GM13977 (cell line): ENCODE results near the gene PRDM2.

Experiments used
- DNase-seq: peaks from one replicate; pipeline ENCODE4 v3.0.0; 2012; ENCODE audit warnings: low spot score
- in situ Hi-C: fragments of 300-500 bp; cut with MboI; formaldehyde crosslinking; loops from one replicate; pipeline ENCODE4 v1.12.0; 2022; ENCODE audit warnings: low sequenced_read_pairs, low pct_unique_long_range_greater_than_20kb, mixed read lengths, inconsistent platforms; ENCODE audit not compliant: unreplicated experiment
- TF ChIP-seq, protein P1 (sequence below): IDR thresholded peaks from 2 replicates; pipeline ENCODE4 v1.5.1; 2012; ENCODE audit warnings: mild to moderate bottlenecking, control low read depth; ENCODE audit not compliant: insufficient read depth; ENCODE audit errors: extremely low read depth, missing control alignments

PRDM2 gene

DNA sequence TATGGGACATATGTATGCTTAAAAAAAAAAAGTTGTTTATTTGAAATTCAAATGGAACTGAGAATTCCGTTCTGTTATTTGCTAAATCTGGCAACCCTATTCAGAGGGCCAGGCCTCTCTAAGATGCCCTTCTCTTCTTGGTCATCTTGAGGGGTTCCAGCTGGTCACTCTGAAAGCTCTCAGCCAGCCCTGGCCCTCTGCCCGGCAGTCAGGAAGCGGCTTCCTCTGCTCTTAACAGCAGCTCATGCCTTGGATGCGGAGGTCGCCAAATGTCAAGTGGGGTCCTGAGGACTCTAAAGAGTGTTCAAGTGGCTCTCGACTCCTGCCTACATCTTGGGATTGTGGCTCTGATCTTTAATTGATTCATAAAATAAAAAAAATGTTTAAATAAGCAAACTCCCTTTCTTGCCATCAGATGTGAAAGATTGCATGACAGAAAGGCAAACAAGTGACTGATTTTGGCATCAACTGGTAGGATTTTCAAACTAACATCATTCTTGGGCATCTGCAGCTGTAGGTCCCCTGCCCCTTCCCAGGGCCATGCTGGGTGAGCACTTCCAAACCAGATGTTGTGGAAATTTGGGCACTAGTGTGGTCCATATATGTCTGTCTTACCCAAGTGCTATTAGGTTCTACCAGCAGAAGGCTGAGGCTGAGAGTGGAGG, 130.8 kb downstream of the PRDM2 start:
- no peak for DNase-seq
- TF ChIP-seq, protein P1, sequence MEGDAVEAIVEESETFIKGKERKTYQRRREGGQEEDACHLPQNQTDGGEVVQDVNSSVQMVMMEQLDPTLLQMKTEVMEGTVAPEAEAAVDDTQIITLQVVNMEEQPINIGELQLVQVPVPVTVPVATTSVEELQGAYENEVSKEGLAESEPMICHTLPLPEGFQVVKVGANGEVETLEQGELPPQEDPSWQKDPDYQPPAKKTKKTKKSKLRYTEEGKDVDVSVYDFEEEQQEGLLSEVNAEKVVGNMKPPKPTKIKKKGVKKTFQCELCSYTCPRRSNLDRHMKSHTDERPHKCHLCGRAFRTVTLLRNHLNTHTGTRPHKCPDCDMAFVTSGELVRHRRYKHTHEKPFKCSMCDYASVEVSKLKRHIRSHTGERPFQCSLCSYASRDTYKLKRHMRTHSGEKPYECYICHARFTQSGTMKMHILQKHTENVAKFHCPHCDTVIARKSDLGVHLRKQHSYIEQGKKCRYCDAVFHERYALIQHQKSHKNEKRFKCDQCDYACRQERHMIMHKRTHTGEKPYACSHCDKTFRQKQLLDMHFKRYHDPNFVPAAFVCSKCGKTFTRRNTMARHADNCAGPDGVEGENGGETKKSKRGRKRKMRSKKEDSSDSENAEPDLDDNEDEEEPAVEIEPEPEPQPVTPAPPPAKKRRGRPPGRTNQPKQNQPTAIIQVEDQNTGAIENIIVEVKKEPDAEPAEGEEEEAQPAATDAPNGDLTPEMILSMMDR, result no peak
- in situ Hi-C loops, result no loop called here

DNA sequence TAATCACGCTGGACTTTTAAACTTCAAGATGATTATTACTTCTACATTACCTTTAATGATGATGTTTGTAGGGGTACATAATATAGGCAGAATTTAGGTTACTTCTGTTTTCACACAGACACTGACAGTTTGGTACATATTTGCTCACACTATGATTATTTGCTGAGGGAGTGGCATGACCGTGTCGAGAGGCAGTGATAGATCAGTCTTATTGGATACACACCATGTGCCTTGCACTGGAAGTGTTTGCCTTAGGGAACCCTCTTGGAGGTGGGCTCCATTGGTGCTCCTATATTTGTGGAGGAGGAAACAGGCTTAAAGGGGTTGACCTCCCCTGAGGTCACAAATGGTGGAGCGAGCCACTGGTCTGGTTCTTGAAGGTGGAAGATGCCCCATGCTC, 132.1 kb downstream of the PRDM2 start:
- TF ChIP-seq, protein P1, result no peak

GRCh38 chr1:13832536-13832935, 132.5 kb downstream of the PRDM2 start:
- DNase-seq, result no peak
- TF ChIP-seq, protein P1, result no peak
- in situ Hi-C loops, result no loop called here

More for the DNA sequence above, 132.1 kb downstream of the PRDM2 start:
- DNase-seq, result no peak
- in situ Hi-C loops, result no loop called here

DNA sequence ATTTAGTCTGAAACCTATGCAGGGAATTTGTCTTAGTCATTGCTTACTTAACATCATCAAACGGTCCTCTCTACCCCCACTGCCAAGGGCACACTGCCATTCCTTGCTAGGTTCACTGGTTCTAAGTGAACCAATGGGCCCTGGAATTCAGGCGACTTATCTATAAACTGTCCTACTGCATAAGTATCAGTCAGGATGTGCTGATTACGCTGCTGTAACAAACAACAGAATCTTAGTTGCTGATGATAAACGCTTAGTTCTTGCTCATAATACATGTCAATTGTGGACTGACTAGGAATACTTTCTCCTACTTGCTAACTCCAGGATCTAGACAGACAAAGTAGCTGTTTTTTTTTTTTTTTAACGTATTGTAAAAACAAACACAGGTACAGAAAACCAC, 136.1 kb downstream of the PRDM2 start:
- DNase-seq, result no peak
- TF ChIP-seq, protein P1, result no peak
- in situ Hi-C loops, result no loop called here

GRCh38 chr1:13836631-13837030, 136.6 kb downstream of the PRDM2 start:
- TF ChIP-seq, protein P1, result no peak
- in situ Hi-C loops, result no loop called here
- no peak for DNase-seq

- TF ChIP-seq, protein P1, result no peak
- no peak for DNase-seq
- in situ Hi-C loops, result no loop called here
Measured at GRCh38 chr1:13838236-13838635, 138.2 kb downstream of the PRDM2 start.
